ENCODE measurements around the gene CTNNA1. TPM values are rescaled to one million over a fixed set of nuclear protein-coding genes. Genes with fewer than 3 reads are reported as not detected.

Gene CTNNA1
- polyA plus RNA-seq, 1 of the 3 experiments (the other 2 are of a cell fraction): 130 TPM

GRCh38 chr5:138706655-138707480, 46.4 kb upstream of the CTNNA1 start:
- peak overlapping the region in 1 of 2 experiments; percentile 49; a peak in 1 of 4 replicates for H3K27ac ChIP-seq (ENCODE audit: low read depth in 2 of 2, low read length in 1 of 2)
- no peaks in the 10 kb centered on the region for H3K27me3 ChIP-seq (ENCODE audit: insufficient read depth)
- TF ChIP-seq TCF12 (IDR thresholded peaks at IDR 0.05) (no peak; the same call in 1 of the 2 replicates), PBX3 (IDR thresholded peaks at IDR 0.05) (no peak), FOSL2 (IDR thresholded peaks at IDR 0.05; ENCODE audit: borderline replicate concordance, low read depth) (peak; percentile 57), ZBTB33 (IDR thresholded peaks at IDR 0.05; ENCODE audit: borderline replicate concordance, low read depth) (no peak), JUND (IDR thresholded peaks at IDR 0.05) (peak; percentile 45), MXI1 (IDR thresholded peaks at IDR 0.05; ENCODE audit: low read depth, low read length) (no peak)
- no peaks in the 10 kb centered on the region for H4K20me1 ChIP-seq (ENCODE audit: insufficient read depth)
- DNase-seq: no peak
- peaks cover 3 to 18% of the 10 kb centered on the region in 2 experiments; a peak in 1 of 4 replicates for H3K4me1 ChIP-seq (ENCODE audit: control insufficient read depth in 1 of 2, insufficient read depth in 2 of 2, low read depth in 1 of 2, low read length in 1 of 2)
- H2AFZ ChIP-seq (ENCODE audit: low read depth): peak overlapping the region; percentile 26; the same call in 1 of the 2 replicates
- H3K9me3 ChIP-seq: no peaks in the 10 kb centered on the region
- H3K9ac ChIP-seq: no peak overlapping the region
- POLR2A ChIA-PET: no interaction called here
- CTCF ChIA-PET: no interaction called here
- 69% methylated on average over 10 of the region's 10 CpGs for WGBS (ENCODE audit: low lambda C conversion rate)
- no peaks in the 10 kb centered on the region for H3K79me2 ChIP-seq (ENCODE audit: insufficient read depth)
- H3K4me2 ChIP-seq: no peak overlapping the region
- H3K4me3 ChIP-seq (ENCODE audit: low read depth in 2 of 2, low read length in 1 of 2): no peak overlapping the region
- H3F3A ChIP-seq (replicated peaks; ENCODE audit: insufficient read depth): peaks cover 4% of the 10 kb centered on the region
- H3K9me2 ChIP-seq: no peaks in the 10 kb centered on the region
- no peaks in the 10 kb centered on the region for H3K36me3 ChIP-seq (replicated peaks in 1 of 2; ENCODE audit: control insufficient read depth in 1 of 2, insufficient read depth in 2 of 2, low read length in 1 of 2)

- H3K27me3 ChIP-seq (ENCODE audit: insufficient read depth): no peaks in the 10 kb centered on the region
- no peaks in the 10 kb centered on the region for H3K79me2 ChIP-seq (ENCODE audit: insufficient read depth)
- H3K9me2 ChIP-seq: no peaks in the 10 kb centered on the region
- no peak overlapping the region for H3K9ac ChIP-seq
- no peak overlapping the region for H3K27ac ChIP-seq (ENCODE audit: low read depth in 2 of 2, low read length in 1 of 2)
- POLR2A ChIA-PET: no interaction called here
- H3F3A ChIP-seq (replicated peaks; ENCODE audit: insufficient read depth): peaks cover 4% of the 10 kb centered on the region
- CTCF ChIA-PET: no interaction called here
- H3K4me1 ChIP-seq (ENCODE audit: control insufficient read depth in 1 of 2, insufficient read depth in 2 of 2, low read depth in 1 of 2, low read length in 1 of 2): peaks cover 3 to 13% of the 10 kb centered on the region in 2 experiments; a peak in 1 of 4 replicates
- no peak overlapping the region for H3K4me3 ChIP-seq (ENCODE audit: low read depth in 2 of 2, low read length in 1 of 2)
- H4K20me1 ChIP-seq (ENCODE audit: insufficient read depth): no peaks in the 10 kb centered on the region
- no peak for DNase-seq
- no peaks in the 10 kb centered on the region for H3K9me3 ChIP-seq
- H3K4me2 ChIP-seq: no peak overlapping the region
- no peaks in the 10 kb centered on the region for H3K36me3 ChIP-seq (replicated peaks in 1 of 2; ENCODE audit: control insufficient read depth in 1 of 2, insufficient read depth in 2 of 2, low read length in 1 of 2)
- 81% methylated on average over 6 of the region's 6 CpGs for WGBS (ENCODE audit: low lambda C conversion rate)
- TF ChIP-seq POLR2AphosphoS5 (IDR thresholded peaks at IDR 0.05; ENCODE audit: low read depth, low read length): no peak
- no peak for TF ChIP-seq YY1 (IDR thresholded peaks at IDR 0.05; ENCODE audit: low read depth)
- TF ChIP-seq PBX3 (IDR thresholded peaks at IDR 0.05): no peak
- no peak for TF ChIP-seq REST (IDR thresholded peaks at IDR 0.05; ENCODE audit: low read depth, low read length)
- TF ChIP-seq CTCF (IDR thresholded peaks at IDR 0.05): no peak
- no peak overlapping the region for H2AFZ ChIP-seq (ENCODE audit: low read depth)
Measured at GRCh38 chr5:138708791-138709190, 44.4 kb upstream of the CTNNA1 start.

Measured in SK-N-SH (cell line).